ENCODE results near the gene ELAVL2.
"Not testable (repeated sequence)": the region's sequence is repeated elsewhere in the genome, so short reads cannot be mapped to it uniquely, and the experiment has no call there.

ELAVL2 gene

GRCh38 chr9:23739753-23740152 is 86.3 kb downstream of the ELAVL2 start:
- Mint-ChIP-seq H3K36me3 (ENCODE audit: low read depth) (no peaks in the 10 kb centered on the region), H3K9me3 (peaks cover 29% of the 10 kb centered on the region), H3K27me3 (ENCODE audit: low read depth) (no peaks in the 10 kb centered on the region), H3K4me1 (ENCODE audit: low read depth) (no peaks in the 10 kb centered on the region), H3K4me3 (no peak overlapping the region), H3K27ac (no peak overlapping the region)
- DNase-seq (ENCODE audit: low spot score): no peak

GRCh38 chr9:23736293-23736692 is 89.7 kb downstream of the ELAVL2 start:
- no peaks in the 10 kb centered on the region for H3K4me1 Mint-ChIP-seq (ENCODE audit: low read depth)
- no peak for DNase-seq (ENCODE audit: low spot score)
- H3K27me3 Mint-ChIP-seq (ENCODE audit: low read depth): no peaks in the 10 kb centered on the region
- no peak overlapping the region for H3K27ac Mint-ChIP-seq
- H3K9me3 Mint-ChIP-seq: peaks cover 27% of the 10 kb centered on the region
- no peak overlapping the region for H3K4me3 Mint-ChIP-seq
- H3K36me3 Mint-ChIP-seq (ENCODE audit: low read depth): no peaks in the 10 kb centered on the region

- no peaks in the 10 kb centered on the region for H3K27me3 Mint-ChIP-seq (ENCODE audit: low read depth)
Measured at GRCh38 chr9:23733495-23734078, 92.5 kb downstream of the ELAVL2 start.

GRCh38 chr9:23731353-23731752 is 94.7 kb downstream of the ELAVL2 start:
- H3K36me3 Mint-ChIP-seq (ENCODE audit: low read depth): no peaks in the 10 kb centered on the region
- H3K4me1 Mint-ChIP-seq (ENCODE audit: low read depth): no peaks in the 10 kb centered on the region
- no peak overlapping the region for H3K4me3 Mint-ChIP-seq
- H3K27ac Mint-ChIP-seq: no peak overlapping the region
- DNase-seq (ENCODE audit: low spot score): no peak
- H3K9me3 Mint-ChIP-seq: peaks cover 21% of the 10 kb centered on the region
- no peaks in the 10 kb centered on the region for H3K27me3 Mint-ChIP-seq (ENCODE audit: low read depth)

More at GRCh38 chr9:23733495-23734078, 92.5 kb downstream of the ELAVL2 start:
- Mint-ChIP-seq H3K4me3 (no peak overlapping the region), H3K4me1 (ENCODE audit: low read depth) (no peaks in the 10 kb centered on the region), H3K36me3 (ENCODE audit: low read depth) (no peaks in the 10 kb centered on the region), H3K27ac (no peak overlapping the region), H3K9me3 (peaks cover 19% of the 10 kb centered on the region)
- no peak for DNase-seq (ENCODE audit: low spot score)

DNA sequence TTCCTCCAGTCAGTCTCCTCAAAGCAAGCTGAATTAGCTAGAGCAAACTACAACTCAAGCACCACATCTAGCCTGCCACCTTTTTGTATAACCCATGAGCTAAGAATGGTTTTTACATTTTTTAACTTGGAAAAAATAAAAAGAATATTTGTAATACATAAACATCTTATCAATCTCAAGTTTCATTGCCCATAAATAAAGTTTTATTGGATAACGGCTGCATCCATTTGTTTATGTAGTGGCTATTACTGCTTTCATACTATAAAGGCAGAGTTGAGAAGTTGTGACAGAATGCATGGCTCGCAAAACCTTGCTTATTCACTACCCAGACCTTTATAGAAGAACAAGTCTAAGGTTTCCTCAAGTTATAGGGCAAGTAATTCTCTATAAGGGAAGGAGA is 95.7 kb downstream of the ELAVL2 start:
- DNase-seq (ENCODE audit: low spot score): no peak
- H3K4me1 Mint-ChIP-seq (ENCODE audit: low read depth): no peaks in the 10 kb centered on the region
- no peaks in the 10 kb centered on the region for H3K27me3 Mint-ChIP-seq (ENCODE audit: low read depth)
- no peak overlapping the region for H3K27ac Mint-ChIP-seq
- H3K36me3 Mint-ChIP-seq (ENCODE audit: low read depth): no peaks in the 10 kb centered on the region
- H3K4me3 Mint-ChIP-seq: no peak overlapping the region
- peaks cover 23% of the 10 kb centered on the region for H3K9me3 Mint-ChIP-seq

DNA sequence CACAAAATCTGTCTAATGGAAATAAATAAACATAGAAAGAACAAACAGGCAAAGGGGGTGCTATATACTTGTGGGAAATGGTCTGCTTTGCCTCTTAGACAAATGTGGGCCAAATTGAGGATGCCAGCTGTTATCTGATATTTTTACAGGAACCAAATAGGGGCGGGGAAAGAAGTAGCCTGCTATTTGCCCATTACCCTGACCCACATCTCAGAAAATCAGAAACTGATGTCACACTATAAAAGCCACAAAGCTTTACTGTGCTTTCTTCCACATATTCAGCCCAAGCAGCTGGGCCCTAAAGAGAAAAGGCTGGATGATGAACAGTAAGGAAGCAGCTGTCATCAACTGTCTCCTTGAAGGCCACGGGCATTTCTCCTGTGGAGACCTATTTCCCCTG is 97.3 kb downstream of the ELAVL2 start:
- Mint-ChIP-seq H3K9me3 (peaks cover 22% of the 10 kb centered on the region), H3K27ac (no peak overlapping the region), H3K27me3 (ENCODE audit: low read depth) (no peaks in the 10 kb centered on the region), H3K36me3 (ENCODE audit: low read depth) (no peaks in the 10 kb centered on the region), H3K4me3 (no peak overlapping the region), H3K4me1 (ENCODE audit: low read depth) (no peaks in the 10 kb centered on the region)
- no peak for DNase-seq (ENCODE audit: low spot score)

DNA sequence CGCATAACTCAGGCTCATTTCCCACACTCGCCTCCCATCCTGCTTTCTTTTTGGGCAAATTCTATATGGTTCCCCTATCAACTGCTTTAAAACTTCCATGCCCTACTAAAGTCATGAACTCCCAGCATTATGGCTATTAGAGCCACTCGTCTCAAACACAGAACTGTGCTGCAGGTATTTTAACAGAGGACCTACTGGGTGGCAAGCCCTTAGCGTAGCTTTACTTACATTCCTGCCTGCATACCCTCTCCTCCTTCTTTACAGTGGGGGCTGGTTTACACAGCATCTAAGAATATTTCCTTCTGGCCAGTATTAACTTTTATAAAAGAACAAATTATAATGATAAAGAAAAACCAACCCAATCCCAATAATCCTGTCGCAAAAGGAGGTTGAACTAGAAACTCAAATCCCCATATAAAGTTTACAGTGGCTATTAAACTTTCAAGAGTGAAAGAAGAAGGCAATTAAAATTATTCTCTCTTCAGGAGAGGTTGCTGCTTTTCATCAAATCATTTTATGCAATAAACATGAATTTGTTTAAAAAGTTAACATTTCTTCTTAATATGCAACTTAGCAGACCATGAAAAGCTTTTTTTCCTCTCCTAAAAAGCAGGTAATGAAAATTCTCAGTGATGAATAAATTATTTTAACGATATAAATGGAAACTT is 100.6 kb downstream of the ELAVL2 start:
- Mint-ChIP-seq H3K27me3 (ENCODE audit: low read depth) (no peaks in the 10 kb centered on the region), H3K27ac (no peak overlapping the region), H3K36me3 (ENCODE audit: low read depth) (no peaks in the 10 kb centered on the region), H3K9me3 (peaks cover 21% of the 10 kb centered on the region), H3K4me3 (no peak overlapping the region), H3K4me1 (ENCODE audit: low read depth) (no peaks in the 10 kb centered on the region)
- DNase-seq (ENCODE audit: low spot score): no peak

- H3K4me1 Mint-ChIP-seq (ENCODE audit: low read depth): no peaks in the 10 kb centered on the region
- no peak for DNase-seq (ENCODE audit: low spot score)
- no peak overlapping the region for H3K27ac Mint-ChIP-seq
- H3K9me3 Mint-ChIP-seq: peaks cover 21% of the 10 kb centered on the region
- H3K4me3 Mint-ChIP-seq: no peak overlapping the region
- H3K36me3 Mint-ChIP-seq (ENCODE audit: low read depth): no peaks in the 10 kb centered on the region
- H3K27me3 Mint-ChIP-seq (ENCODE audit: low read depth): no peaks in the 10 kb centered on the region
Measured at GRCh38 chr9:23723672-23724071, 102.4 kb downstream of the ELAVL2 start.

DNA sequence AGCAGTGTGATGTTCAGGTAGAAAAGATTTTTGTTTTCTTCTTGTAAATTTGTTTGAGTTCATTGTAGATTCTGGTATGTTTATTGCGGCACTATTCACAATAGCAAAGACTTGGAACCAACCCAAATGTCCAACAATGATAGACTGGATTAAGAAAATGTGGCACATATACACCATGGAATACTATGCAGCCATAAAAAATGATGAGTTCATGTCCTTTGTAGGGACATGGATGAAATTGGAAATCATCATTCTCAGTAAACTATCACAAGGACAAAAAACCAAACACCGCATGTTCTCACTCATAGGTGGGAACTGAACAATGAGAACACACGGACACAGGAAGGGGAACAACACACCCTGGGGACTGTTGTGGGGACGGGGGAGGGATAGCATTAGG is 103.0 kb downstream of the ELAVL2 start:
- peaks cover 21% of the 10 kb centered on the region for H3K9me3 Mint-ChIP-seq
- not testable (repeated sequence) for H3K4me3 Mint-ChIP-seq; DNase-seq (ENCODE audit: low spot score); H3K36me3 Mint-ChIP-seq (ENCODE audit: low read depth); H3K27me3 Mint-ChIP-seq (ENCODE audit: low read depth); H3K4me1 Mint-ChIP-seq (ENCODE audit: low read depth); H3K27ac Mint-ChIP-seq

DNA sequence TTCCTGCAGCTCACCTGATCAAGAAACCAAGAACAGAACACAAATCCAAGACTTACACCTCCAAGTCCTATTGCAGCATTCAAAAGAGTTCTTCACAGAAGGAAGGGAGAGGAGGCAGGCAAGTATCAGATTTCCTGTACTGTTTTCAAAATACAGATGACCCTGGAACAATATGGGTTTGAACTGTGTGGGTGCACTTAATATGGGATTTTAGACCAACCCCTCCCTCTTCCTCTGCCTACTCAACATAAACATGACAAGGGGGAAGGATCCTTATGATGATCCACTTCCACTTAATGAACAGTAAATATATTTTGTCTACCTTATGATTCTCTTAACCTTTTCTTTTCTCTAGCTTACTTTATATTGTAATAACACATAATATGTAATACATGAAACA is 104.6 kb downstream of the ELAVL2 start:
- Mint-ChIP-seq H3K36me3 (ENCODE audit: low read depth) (no peaks in the 10 kb centered on the region), H3K4me1 (ENCODE audit: low read depth) (no peaks in the 10 kb centered on the region), H3K27me3 (ENCODE audit: low read depth) (no peaks in the 10 kb centered on the region), H3K9me3 (peaks cover 15% of the 10 kb centered on the region), H3K27ac (no peak overlapping the region), H3K4me3 (no peak overlapping the region)
- no peak for DNase-seq (ENCODE audit: low spot score)

DNA sequence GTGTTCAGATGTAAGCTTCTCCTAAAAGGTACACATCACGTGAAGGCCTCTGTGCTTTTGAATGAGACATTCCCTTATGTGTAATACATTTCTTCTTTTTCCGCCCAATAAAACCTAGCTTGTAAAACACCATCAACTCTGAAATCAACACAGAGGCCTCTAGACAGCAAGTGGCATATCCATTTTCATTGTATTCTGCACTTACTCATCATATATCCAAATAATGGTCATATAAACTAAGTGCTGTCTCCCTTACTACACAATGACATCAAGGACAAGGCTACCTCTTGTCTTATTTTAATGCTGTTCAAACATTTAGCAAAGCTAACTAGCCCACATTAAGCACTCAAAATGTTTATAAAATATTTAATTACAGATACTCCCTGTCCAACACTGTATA is 108.5 kb downstream of the ELAVL2 start:
- H3K27ac Mint-ChIP-seq: no peak overlapping the region
- no peak for DNase-seq (ENCODE audit: low spot score)
- H3K4me1 Mint-ChIP-seq (ENCODE audit: low read depth): no peaks in the 10 kb centered on the region
- H3K27me3 Mint-ChIP-seq (ENCODE audit: low read depth): no peaks in the 10 kb centered on the region
- H3K9me3 Mint-ChIP-seq: peaks cover 14% of the 10 kb centered on the region
- H3K36me3 Mint-ChIP-seq (ENCODE audit: low read depth): no peaks in the 10 kb centered on the region
- no peak overlapping the region for H3K4me3 Mint-ChIP-seq

GRCh38 chr9:23707249-23707648 is 118.8 kb downstream of the ELAVL2 start:
- Mint-ChIP-seq H3K36me3 (ENCODE audit: low read depth) (no peaks in the 10 kb centered on the region), H3K4me1 (ENCODE audit: low read depth) (no peaks in the 10 kb centered on the region), H3K27me3 (ENCODE audit: low read depth) (no peaks in the 10 kb centered on the region), H3K9me3 (peaks cover 7% of the 10 kb centered on the region), H3K4me3 (no peak overlapping the region), H3K27ac (no peak overlapping the region)
- DNase-seq (ENCODE audit: low spot score): no peak

DNA sequence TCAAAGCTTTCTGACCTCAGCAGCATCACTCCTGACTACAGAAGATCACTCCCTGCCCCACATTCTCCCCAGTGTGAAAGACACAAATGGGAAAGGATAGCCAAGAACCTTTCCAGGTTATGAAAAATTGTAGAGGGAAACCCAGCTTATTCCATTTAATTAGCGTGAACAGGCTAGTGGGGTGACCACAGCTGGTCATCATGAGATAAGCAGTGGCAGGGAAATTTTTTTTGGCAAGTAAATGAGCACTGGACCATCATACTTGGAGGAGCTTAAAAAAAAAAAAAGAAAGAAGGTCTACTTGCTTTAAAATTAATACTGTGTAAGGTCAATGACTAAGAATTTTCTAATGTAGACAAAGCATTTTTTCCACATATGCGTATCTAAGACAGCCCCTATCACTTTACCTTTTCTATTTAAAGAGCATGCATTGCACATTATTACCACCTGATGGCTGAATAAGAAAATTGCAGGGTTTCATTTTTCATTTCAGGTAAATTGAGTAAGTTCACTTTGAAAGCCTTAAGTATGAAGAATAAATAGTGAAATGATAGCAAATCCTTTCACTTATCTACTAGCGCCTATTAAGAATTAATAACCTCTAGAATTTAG is 123.6 kb downstream of the ELAVL2 start:
- peaks cover 15% of the 10 kb centered on the region for H3K9me3 Mint-ChIP-seq
- no peaks in the 10 kb centered on the region for H3K27me3 Mint-ChIP-seq (ENCODE audit: low read depth)
- no peak overlapping the region for H3K4me3 Mint-ChIP-seq
- no peak for DNase-seq (ENCODE audit: low spot score)
- no peak overlapping the region for H3K27ac Mint-ChIP-seq
- H3K4me1 Mint-ChIP-seq (ENCODE audit: low read depth): no peaks in the 10 kb centered on the region
- H3K36me3 Mint-ChIP-seq (ENCODE audit: low read depth): no peaks in the 10 kb centered on the region

DNA sequence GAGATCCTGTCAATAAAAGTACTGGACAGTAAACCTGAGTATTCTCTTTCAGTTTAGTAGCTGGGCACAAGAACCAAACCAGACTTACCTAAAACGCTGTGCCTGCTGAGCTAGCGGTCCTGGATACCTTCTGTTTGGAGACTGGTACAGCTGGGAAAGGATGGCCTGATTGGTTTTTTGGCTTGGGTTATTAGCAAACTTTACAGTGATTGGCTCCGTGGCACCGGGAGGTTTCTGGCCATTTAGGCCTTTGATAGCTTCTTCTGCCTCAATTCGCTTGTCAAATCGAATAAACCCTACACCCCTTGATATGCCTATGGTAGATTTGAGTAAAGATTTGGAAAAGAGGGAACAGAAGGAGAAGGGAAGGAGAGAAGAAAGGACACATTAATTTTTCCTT is 124.7 kb downstream of the ELAVL2 start:
- DNase-seq (ENCODE audit: low spot score): no peak
- H3K36me3 Mint-ChIP-seq (ENCODE audit: low read depth): no peaks in the 10 kb centered on the region
- no peaks in the 10 kb centered on the region for H3K4me1 Mint-ChIP-seq (ENCODE audit: low read depth)
- no peaks in the 10 kb centered on the region for H3K27me3 Mint-ChIP-seq (ENCODE audit: low read depth)
- H3K9me3 Mint-ChIP-seq: peaks cover 13% of the 10 kb centered on the region
- H3K27ac Mint-ChIP-seq: no peak overlapping the region
- no peak overlapping the region for H3K4me3 Mint-ChIP-seq

Data from T-helper 2 cell treated with Interferon-gamma antibody and Interleukin-4, amounts not matched to agents 5 μg/mL and 100 μg/mL, for 36 hours (primary cell).